Uterus (tissue), 4 donors: ENCODE results near the gene USP12. TPM values are rescaled to one million over a fixed set of nuclear protein-coding genes. Genes with fewer than 3 reads are reported as not detected.

Source experiments
- DNase-seq, 2 donors: peaks; one replicate each; pipeline ENCODE4 v3.0.0-alpha.2; 2019 to 2020
- H3K27ac ChIP-seq, 2 donors: fragments of 200-600 bp; sonication (generic); 1 replicate in 1 of 2; 2 replicates in 1 of 2; pipeline ENCODE4 v1.5.1; 2016 to 2018
- H3K27me3 ChIP-seq, 2 donors: fragments of 200-600 bp; sonication (generic); one replicate each; pipeline ENCODE4 v1.5.1; 2018 to 2019; ENCODE audit warnings: control low read depth in 1 of 2
- H3K36me3 ChIP-seq, 2 donors: fragments of 200-600 bp; sonication (generic); one replicate each; pipeline ENCODE4 v1.5.1; 2019; ENCODE audit warnings: control low read depth in 1 of 2
- H3K4me1 ChIP-seq, 2 donors: fragments of 200-600 bp; sonication (generic); one replicate each; pipeline ENCODE4 v1.5.1; 2018 to 2019; ENCODE audit warnings: control low read depth in 1 of 2
- H3K4me3 ChIP-seq, 2 donors: fragments of 200-600 bp; sonication (generic); 1 replicate in 1 of 2; 2 replicates in 1 of 2; pipeline ENCODE4 v1.5.1; 2018 to 2019; ENCODE audit warnings: mild to moderate bottlenecking in 1 of 2
- H3K9me3 ChIP-seq, 2 donors: fragments of 200-600 bp; sonication (generic); one replicate each; pipeline ENCODE4 v1.5.1; 2019; ENCODE audit warnings: control low read depth in 1 of 2
- POLR2A ChIP-seq, 2 donors: fragments of 450-650 bp; IDR thresholded peaks; one replicate each; pipeline ENCODE4 v1.6.1; 2016; ENCODE audit warnings: antibody characterized with exemption in 2 of 2, mild to moderate bottlenecking in 1 of 2, moderate library complexity in 1 of 2
- intact Hi-C: fragments of 100-400 bp; cut with DNase I; formaldehyde crosslinking; loops from one replicate; pipeline ENCODE4 v1.15.1; 2023; ENCODE audit warnings: low total_unique reads
- total RNA-seq, 4 donors: library from RNA; depleted of rRNA in 3 of 4; stranded (reverse); fragments of >200 nt in 3 of 4; gene quantifications; one replicate each; pipeline versions ENCODE4 v1.1.0 to v1.2.4, GENCODE V29; 2014 to 2023
- TF ChIP-seq, protein P1 (sequence below), 4 experiments: fragments of 200-600 bp in 2 of 4; fragments of 450-650 bp in 2 of 4; sonication (generic) in 2 of 4; IDR thresholded peaks; one replicate each; pipeline ENCODE4 v1.5.1; 2016 to 2019; ENCODE audit warnings: antibody characterized with exemption in 4 of 4, mild to moderate bottlenecking in 2 of 4, moderate library complexity in 1 of 4
- donor health status: DM: yes; HTN: yes; CAD: no.

USP12 gene
- total RNA-seq, 4 donors from 2014 or later, result 12.1 to 32.8 (median 20.5) TPM

GRCh38 chr13:27200413-27201070, 28.9 kb upstream of the USP12 start:
- intact Hi-C loops, result no loop called here
- H3K4me1 ChIP-seq, result no peaks in the 10 kb centered on the region
- H3K27ac ChIP-seq, result no peak overlapping the region
- DNase-seq, result no peak
- no peaks in the 10 kb centered on the region for H3K36me3 ChIP-seq
- H3K27me3 ChIP-seq, result no peaks in the 10 kb centered on the region
- no peaks in the 10 kb centered on the region for H3K9me3 ChIP-seq
- no peak for TF ChIP-seq POLR2A (IDR thresholded peaks at IDR 0.05)
- TF ChIP-seq, protein P1, sequence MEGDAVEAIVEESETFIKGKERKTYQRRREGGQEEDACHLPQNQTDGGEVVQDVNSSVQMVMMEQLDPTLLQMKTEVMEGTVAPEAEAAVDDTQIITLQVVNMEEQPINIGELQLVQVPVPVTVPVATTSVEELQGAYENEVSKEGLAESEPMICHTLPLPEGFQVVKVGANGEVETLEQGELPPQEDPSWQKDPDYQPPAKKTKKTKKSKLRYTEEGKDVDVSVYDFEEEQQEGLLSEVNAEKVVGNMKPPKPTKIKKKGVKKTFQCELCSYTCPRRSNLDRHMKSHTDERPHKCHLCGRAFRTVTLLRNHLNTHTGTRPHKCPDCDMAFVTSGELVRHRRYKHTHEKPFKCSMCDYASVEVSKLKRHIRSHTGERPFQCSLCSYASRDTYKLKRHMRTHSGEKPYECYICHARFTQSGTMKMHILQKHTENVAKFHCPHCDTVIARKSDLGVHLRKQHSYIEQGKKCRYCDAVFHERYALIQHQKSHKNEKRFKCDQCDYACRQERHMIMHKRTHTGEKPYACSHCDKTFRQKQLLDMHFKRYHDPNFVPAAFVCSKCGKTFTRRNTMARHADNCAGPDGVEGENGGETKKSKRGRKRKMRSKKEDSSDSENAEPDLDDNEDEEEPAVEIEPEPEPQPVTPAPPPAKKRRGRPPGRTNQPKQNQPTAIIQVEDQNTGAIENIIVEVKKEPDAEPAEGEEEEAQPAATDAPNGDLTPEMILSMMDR (IDR thresholded peaks at IDR 0.05), result no peak
- H3K4me3 ChIP-seq, result no peak overlapping the region

- no peak overlapping the region for H3K27ac ChIP-seq
- H3K4me3 ChIP-seq, result no peak overlapping the region
- no peak for DNase-seq
- TF ChIP-seq POLR2A (IDR thresholded peaks at IDR 0.05), result no peak
- TF ChIP-seq, protein P1 (IDR thresholded peaks at IDR 0.05), result no peak
- intact Hi-C loops, result no loop called here
- no peaks in the 10 kb centered on the region for H3K36me3 ChIP-seq
- H3K9me3 ChIP-seq, result no peaks in the 10 kb centered on the region
- H3K27me3 ChIP-seq, result no peaks in the 10 kb centered on the region
- no peaks in the 10 kb centered on the region for H3K4me1 ChIP-seq
Measured at GRCh38 chr13:27199696-27200095, 28.1 kb upstream of the USP12 start.

DNA sequence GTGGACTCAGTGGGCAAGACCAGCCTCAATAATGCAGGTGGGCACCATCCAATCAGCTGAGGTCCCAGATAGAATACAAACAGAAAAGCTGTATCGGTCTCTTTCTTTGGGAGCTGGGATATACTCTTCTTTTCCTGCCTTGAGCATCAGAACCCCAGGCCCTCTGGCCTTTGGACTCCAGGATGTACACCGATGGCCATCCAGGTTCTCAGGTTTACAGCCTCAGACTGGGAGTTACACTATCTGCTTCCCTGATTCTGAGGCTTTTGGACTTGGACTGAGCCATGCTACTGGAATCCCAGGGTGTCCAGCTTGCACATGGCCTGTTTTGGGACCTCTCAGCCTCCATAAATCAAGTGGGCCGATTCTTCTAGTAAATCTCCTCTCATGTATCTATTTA, 27.6 kb upstream of the USP12 start:
- Histone ChIP-seq H3K27ac (no peak overlapping the region), H3K27me3 (no peaks in the 10 kb centered on the region), H3K9me3 (no peaks in the 10 kb centered on the region), H3K4me1 (no peaks in the 10 kb centered on the region), H3K4me3 (no peak overlapping the region), H3K36me3 (no peaks in the 10 kb centered on the region)
- TF ChIP-seq POLR2A (IDR thresholded peaks at IDR 0.05), result no peak
- TF ChIP-seq, protein P1 (IDR thresholded peaks at IDR 0.05), result no peak
- intact Hi-C loops, result no loop called here
- DNase-seq, result no peak

DNA sequence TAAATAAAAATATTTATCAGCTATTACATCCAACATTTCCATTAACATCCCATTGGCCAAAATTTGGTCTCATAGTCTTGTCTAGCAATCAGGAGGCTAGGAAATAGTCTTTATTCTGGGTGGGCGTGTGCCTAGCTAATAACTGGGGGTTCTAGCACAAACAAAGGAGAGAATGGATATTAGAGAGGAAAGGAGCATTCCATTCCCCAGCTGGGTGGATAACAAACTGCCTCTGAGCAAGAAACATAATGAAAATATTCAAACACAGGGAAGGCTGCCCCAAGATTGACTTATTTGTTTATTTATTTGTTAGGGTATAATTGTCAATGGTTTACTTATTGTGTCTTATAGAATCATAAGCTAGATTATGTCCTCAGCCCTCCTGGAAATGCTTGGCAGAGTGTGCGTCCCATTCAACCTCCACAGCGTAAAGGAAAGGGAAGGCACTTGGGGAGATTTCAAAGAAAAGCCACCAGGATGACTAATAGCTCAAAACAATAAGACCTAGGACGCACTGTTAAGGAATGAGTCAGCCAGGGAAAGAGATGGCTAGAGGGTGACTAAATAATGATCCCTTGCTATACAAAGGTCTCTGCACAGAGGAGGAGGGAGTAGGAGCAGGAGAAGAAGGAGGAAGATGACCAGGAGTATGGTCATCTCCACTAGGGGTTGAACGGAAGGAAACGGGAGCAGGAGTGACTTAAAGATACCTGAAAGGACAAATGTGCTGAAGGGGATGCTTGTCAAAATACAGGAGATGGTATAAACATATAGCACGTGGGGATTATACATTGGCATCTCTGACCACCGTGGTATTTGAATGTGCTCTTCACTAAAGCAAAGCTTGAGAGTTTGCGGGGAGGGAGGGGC, 23.5 kb upstream of the USP12 start:
- no peaks in the 10 kb centered on the region for H3K9me3 ChIP-seq
- no peak overlapping the region for H3K4me3 ChIP-seq
- no peaks in the 10 kb centered on the region for H3K36me3 ChIP-seq
- peak overlapping the region in 1 of 2 donors; percentile 41 for H3K27ac ChIP-seq
- intact Hi-C loops, result no loop called here
- TF ChIP-seq, protein P1 (IDR thresholded peaks at IDR 0.05), result no peak
- TF ChIP-seq POLR2A (IDR thresholded peaks at IDR 0.05), result no peak
- no peaks in the 10 kb centered on the region for H3K4me1 ChIP-seq
- H3K27me3 ChIP-seq, result no peaks in the 10 kb centered on the region
- no peak for DNase-seq

DNA sequence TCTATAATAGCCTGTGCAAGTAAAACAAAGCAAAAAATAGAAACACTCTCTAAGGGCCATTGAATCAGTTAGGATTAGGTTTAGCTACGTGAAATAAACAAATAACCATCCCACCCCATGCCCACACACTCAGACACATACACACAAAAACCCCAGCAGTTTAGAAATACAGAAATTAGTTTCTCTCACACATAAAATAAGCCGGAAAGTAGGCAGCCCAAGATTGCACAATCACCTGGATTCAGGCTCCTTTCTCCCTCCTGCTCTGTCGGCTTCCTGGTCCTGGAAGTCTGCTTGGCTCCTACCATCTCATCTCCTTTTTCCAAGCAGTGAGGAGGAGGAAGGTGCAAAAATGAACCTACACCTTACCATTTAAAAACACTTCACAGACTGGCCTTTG, 22.6 kb upstream of the USP12 start:
- Histone ChIP-seq H3K36me3 (no peaks in the 10 kb centered on the region), H3K4me1 (no peaks in the 10 kb centered on the region), H3K27ac (peak overlapping the region in 1 of 2 donors; percentile 41), H3K27me3 (no peaks in the 10 kb centered on the region), H3K4me3 (no peak overlapping the region), H3K9me3 (no peaks in the 10 kb centered on the region)
- no peak for DNase-seq
- intact Hi-C loops, result no loop called here
- TF ChIP-seq, protein P1 (IDR thresholded peaks at IDR 0.05), result no peak
- TF ChIP-seq POLR2A (IDR thresholded peaks at IDR 0.05), result no peak
